Fibroblast of skin of left biceps (primary cell): ENCODE data around the gene MAGI1.
"Not testable (repeated sequence)": the region's sequence is repeated elsewhere in the genome, so short reads cannot be mapped to it uniquely, and the experiment has no call there.

Source experiments
- DNase-seq, 2 experiments: peaks; one replicate each; pipeline ENCODE4 v3.0.0-alpha.2; 2013; ENCODE audit warnings: low read depth in 2 of 2

Gene MAGI1

DNA sequence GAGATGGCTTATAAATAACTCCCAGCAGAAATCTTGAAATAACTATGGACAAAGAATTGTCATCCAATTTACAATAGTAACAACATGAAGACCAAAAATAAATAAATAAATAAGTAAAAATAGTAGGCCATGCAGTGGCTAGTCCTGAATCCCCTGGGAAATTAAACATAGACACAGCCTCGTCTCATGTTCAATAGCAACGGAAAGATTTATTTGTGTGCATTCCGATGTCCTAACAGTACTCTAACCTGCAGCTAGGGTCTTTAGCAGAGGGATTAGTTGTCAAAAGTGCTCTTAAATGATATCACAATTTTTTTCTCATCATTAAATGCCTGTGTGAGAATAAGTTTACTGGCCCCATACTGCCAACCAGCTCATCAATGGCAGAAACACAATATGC is 474.2 kb downstream of the MAGI1 start:
- no peak for DNase-seq

- DNase-seq = no peak
These were observed 474.9 kb downstream of the MAGI1 start for GRCh38 chr3:65563861-65564260.

DNA sequence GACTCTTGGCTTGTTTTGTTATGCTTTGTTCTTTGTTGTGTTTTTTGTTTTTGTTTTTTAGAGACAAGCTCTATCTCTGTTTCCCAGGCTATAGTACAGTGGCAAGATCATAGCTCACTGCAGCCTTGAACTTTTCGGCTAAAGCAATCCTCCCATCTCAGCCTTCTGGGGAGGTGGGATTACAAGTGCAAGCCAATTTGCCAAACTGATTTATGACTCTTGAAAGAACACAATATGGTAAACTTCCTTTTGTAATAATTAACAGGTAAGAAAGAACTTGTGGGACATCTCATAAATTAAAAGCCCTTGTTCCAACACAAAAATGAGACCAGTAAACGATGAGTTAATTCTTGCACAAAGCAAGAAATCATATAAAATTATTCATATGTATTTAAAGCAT is 476.3 kb downstream of the MAGI1 start:
- no peak for DNase-seq

- DNase-seq = no peak
These were observed 477.1 kb downstream of the MAGI1 start for GRCh38 chr3:65561617-65562016.

GRCh38 chr3:65560901-65561300 is 477.8 kb downstream of the MAGI1 start:
- no peak for DNase-seq

DNA sequence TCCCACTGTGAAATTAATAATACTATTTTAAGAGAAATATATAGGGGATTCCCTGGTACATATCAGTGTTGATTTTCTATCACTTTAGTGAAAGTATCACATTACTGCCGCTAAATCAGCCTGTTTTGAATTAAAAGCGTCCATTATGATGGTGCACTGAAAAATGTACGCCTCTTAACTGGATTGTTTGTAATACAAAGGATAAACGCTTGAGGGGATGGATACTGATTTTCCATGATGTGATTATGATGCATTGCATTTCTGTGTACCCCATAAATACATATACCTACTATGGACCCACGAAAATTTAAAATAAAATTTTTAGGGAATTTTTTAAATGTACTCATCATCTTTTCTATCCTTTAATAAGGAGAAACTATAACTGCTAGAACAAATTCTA is 478.6 kb downstream of the MAGI1 start:
- no peak for DNase-seq

DNA sequence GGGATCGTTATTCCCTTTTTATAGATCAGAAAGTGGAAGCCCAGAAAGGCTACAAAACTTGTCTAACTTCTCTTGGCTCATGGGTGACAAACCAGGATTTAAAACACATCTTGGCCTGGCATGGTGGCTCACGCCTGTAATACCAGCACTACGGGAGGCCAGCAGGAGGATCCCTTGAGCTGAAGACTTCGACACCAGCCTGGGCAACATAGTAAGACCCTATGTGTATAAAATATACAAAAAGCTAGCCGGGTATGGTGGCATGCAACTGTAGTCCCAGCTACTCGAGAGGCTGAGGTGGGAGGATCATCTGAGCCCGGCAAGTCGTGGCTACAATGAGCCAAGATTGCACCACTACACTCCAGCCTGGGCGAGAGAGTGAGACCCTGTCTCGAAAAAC is 479.1 kb downstream of the MAGI1 start:
- no peak for DNase-seq

- DNase-seq = no peak
These were observed 479.9 kb downstream of the MAGI1 start for GRCh38 chr3:65558826-65559225.

DNA sequence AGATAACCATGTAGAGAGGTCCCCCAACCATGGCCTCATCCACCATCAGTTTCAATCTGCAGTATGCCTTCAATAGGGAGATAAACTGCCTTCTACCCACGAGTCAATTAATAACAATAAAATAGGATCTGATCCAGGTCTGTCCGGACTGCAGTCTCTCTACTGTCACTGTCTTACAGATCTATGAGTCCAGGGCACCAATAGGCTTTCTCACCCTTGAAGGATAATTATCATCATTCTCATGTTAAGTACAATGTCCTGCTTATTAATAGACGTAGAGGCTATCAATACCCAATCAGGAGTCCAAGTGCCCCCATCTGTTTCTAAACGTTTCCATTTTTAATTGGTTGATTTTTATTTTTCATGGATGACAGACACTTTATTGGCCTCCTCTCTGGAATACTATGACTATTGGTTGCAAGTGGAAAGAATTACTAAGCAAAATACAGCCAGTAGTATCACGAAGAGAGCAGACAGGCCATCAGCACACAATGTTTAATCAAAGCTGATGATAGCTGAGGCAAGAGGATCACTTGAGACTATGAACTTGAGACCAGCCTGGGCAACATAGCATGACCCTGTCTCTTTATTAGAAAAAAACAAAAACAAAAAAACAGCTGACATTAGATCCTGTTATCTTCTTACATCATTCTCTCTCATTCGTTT is 480.7 kb downstream of the MAGI1 start:
- DNase-seq = no peak

- DNase-seq = no peak
These were observed 481.7 kb downstream of the MAGI1 start for GRCh38 chr3:65556934-65557577.

DNA sequence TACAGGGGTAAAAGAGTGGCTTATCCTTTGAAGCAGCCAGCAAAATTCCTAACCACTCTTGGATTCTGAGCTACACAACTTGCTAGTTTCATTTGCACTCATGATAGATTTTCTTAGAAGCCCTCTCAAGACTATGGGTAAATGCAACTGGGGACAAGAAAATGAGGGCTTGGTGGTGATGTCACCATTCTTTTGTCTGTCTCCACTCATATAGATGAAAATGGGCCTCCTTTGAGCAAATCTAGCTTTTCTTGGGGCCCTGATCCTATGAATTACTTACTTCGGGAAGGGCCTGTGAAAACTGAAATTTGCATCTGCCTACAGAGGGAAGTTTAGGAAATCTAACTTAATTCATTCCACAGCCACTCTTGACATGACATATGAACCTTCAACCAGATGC is 486.3 kb downstream of the MAGI1 start:
- DNase-seq = no peak

DNA sequence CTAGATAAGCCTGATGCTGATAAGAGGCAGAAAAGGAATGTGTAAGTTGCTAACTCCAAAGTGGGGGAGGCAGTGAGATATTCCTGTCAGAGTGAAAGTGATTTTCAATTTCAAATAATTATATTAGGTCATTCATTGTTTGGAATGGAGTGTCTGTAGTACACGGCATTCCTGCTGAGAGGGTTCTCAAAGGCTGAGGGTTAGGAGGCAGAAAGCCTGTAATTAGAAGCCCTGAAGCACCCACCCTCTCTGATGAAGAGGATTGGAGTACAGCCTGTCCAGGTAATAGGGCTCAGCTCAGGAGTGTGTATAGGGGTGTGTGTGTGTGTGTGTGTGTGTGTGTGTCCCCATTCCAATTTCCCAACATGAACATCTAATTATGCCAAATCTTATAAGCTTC is 486.8 kb downstream of the MAGI1 start:
- DNase-seq = no peak

DNA sequence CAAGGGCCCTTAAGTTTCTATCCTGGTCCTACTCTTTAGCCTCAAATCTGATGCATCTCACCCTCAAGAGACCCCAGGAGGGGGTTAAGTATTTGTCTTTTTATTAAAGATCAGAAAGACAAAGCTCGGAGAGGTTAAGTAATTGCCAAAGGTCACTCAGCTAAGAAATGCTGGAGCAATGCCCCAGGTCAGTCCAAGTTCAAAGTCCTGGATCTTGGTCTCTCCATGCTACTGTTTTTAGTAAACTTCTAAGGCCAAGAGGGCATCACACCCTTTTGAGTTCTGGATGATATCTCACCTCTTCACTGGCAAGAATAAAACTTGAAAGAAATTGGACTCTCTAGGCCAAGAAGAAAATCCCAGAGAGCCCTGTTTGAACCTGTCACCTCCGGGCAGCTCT is 488.6 kb downstream of the MAGI1 start:
- no peak for DNase-seq

DNA sequence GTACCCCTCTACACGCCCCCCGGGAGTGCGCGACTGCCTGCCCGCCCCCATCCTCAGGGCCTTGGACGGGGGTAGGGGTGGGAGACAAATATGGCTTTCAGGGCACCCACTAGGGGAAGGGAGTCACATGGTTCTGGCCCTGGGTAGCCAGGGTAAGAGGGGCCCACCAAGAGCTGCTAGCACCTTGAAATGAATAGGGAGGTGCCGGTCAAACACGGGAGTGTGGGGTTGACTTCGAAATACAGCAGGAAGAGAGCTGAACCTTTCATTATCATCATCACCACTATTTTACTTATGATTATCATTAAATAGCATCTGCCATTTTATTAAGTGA is 489.1 kb downstream of the MAGI1 start:
- no peak for DNase-seq

DNA sequence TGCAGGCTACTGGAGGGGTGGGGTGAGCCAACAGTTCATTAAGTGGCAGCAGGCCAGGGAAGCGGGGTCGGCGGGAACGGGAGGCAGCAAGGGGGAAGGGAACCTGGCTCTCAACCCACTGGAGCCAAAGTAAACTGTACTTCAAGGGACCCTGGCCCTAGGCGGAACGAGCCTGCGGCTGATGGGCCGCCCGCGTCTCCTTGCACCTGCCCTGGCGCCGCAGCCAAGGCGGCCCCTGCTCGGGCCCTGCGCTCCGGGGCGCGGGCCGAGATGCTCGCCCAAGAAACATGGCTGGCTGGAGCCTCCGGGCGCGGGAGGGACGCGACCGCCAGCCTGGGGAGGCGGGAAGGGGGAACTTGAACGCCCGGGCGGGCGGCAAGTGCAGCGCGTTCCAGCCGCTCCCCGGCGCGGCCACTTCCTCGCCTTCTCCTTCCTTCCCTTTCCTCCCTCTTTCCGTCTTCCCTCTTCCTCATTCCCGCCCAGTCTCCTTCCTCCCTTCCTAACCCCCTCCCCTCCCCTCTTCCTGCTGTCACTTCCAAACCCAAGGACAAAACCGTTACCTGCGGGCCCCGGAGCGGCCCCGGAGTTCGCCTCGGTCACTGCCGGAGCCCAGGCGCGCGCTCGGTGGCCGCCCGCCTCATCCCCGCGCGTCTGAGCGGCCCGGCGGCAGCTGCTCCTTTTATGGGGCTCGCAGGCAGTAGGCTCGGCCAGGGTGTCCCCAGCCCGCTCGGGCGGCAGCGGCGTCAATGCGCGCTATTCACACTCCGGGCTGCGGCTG is 489.7 kb downstream of the MAGI1 start:
- no peak for DNase-seq

- no peak for DNase-seq
These were observed 493.3 kb downstream of the MAGI1 start for GRCh38 chr3:65545429-65545828.

DNA sequence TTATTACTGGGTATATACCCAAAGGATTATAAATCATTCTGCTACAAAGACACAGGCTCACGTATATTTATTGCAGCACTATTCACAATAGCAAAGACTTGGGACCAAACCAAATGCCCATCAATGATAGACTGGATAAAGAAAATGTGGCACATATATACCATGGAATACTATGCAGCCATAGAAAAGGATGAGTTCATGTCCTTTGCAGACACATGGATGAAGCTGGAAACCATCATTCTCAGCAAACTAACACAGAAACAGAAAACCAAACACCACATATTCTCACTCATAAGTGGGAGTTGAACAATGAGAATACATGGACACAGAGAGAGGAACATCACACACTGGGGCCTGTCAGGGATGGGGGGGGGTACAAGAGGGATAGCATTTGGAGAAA is 495.3 kb downstream of the MAGI1 start:
- DNase-seq = not testable (repeated sequence)

DNA sequence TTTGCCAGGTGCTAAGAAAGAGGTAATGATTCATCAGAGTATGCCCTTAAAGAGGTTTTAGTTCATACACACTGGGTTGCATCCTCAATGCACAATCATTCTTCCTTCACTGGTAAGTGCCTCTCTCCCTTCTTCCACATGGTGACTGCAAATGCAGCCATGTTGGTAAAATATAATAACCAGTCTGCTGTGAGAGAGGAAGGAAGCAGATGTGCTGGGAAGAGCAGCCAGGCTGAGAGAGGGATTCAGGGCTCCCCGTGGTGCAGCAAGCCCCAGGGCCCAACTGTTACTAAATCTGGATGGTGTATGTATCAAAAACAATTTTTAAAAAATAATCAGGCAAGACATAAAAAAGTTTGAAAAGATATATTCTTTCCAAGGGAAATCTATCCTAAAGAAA is 498.1 kb downstream of the MAGI1 start:
- DNase-seq = no peak

- DNase-seq = no peak
These were observed 499.1 kb downstream of the MAGI1 start for GRCh38 chr3:65539616-65540015.

DNA sequence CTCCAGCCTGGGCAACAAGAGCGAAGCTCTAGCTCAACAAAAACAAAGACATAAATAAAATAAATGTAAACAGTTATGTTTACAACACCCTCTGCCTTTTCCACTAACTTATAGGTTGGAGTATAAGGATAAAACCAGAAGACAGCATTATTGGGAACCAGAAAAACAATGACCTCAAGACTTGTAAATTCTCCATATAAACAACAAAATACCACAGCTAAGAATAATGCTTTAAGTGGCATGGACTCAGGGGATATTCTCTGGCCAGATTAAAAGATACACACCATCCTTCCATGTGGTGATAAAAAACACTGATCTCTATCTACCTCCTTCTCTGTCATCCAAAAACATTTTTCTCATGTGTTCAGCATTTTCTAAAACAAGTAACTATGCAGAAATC is 500.6 kb downstream of the MAGI1 start:
- no peak for DNase-seq

GRCh38 chr3:65537109-65537508 is 501.6 kb downstream of the MAGI1 start:
- DNase-seq = no peak

DNA sequence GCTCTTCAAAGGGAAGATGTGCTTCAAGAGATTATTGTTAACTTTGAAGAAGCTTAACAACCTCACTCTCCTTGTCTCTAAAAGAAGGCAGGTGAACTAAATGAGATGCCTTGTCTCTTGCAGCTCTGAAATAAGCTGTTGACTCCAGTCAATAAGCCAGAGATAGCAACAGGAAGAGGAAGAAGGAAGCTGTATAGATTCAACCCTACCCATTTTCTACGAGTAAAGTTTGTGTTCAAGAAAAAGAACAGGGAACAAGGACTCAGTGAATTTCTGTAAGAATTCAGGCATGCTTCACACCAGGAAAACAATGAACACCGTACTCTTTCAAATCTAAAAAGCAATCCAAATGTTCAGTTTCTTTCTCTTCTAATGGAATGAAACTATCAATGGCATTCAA is 503.5 kb downstream of the MAGI1 start:
- no peak for DNase-seq

DNA sequence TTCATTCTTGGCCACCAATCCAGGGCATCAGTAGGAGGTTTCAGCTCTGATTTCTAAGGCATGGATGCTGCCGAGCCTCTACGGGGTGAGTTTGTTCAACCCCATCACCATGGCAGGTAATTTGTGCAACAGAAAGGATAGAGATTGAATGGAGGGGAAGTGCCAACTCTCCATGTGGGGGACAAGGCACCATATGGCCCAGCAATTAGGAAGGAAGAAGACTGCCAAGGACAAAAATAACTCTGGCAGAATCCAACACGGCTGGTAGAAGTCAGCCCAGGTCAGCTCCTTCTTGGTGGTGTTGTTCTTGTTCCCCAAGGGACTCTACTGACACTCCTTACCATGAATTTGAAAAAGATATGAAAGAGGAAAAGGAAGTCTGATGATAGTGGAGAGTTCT is 503.9 kb downstream of the MAGI1 start:
- DNase-seq = no peak
